Measurements from ENCODE around the gene OVOL2.
"Not testable (repeated sequence)": the region's sequence is repeated elsewhere in the genome, so short reads cannot be mapped to it uniquely, and the experiment has no call there.

OVOL2 gene

DNA sequence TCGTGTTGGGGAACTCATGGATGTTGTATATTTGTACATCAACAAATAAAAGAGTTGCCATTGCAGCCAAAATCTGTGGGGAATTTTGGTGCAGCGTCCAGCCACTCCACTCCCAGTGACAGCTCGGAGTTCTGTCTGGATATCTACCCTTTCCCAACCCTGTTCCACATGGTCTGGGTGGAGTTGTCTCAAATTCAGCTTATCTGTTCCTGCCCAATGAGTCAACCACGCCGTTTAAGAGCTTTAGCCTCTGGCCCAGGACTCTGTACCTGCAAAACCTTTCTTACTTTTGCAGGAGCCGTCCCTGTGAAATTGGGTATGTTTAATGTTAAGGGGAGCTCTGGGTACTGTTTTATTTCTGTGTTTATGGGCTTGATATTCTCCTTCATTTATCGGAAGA, 33.9 kb upstream of the OVOL2 start:
- no peak for DNase-seq (ENCODE audit: low read depth)
- no peak overlapping the region for H3K4me3 ChIP-seq (ENCODE audit: low read depth, low read length)
- TF ChIP-seq CTCF (conservative IDR thresholded peaks at IDR 0.05; ENCODE audit: low read depth, low read length), result no peak

DNA sequence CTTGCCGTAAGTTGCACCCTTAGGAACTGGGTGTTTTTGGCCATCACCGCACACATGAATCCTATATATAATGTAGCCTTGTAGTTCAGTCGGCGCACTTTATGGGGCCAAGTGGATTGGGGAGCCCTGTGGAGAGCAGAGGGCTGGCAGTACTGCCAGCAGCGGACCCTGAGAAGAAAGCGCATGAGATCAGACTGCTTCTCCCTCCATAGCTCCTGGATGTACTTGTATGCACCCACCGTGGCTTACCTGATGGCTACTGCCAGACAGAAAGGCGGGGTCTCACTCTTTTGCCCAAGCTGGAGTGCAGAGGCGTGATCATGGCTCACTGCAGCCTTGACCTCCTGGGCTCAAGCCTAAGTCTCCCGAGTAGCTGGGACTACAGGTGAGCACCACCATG, 32.8 kb upstream of the OVOL2 start:
- TF ChIP-seq CTCF (conservative IDR thresholded peaks at IDR 0.05; ENCODE audit: low read depth, low read length), result no peak
- no peak for DNase-seq (ENCODE audit: low read depth)
- no peak overlapping the region for H3K4me3 ChIP-seq (ENCODE audit: low read depth, low read length)

GRCh38 chr20:18090044-18090443, 32.3 kb upstream of the OVOL2 start:
- DNase-seq (ENCODE audit: low read depth), result peak; percentile 6
- H3K4me3 ChIP-seq (ENCODE audit: low read depth, low read length), result no peak overlapping the region
- TF ChIP-seq CTCF (conservative IDR thresholded peaks at IDR 0.05; ENCODE audit: low read depth, low read length), result no peak

- DNase-seq (ENCODE audit: low read depth); H3K4me3 ChIP-seq (ENCODE audit: low read depth, low read length): not testable (repeated sequence)
These were observed 31.1 kb upstream of the OVOL2 start for GRCh38 chr20:18088841-18089240.

GRCh38 chr20:18088298-18088697, 30.6 kb upstream of the OVOL2 start:
- H3K4me3 ChIP-seq (ENCODE audit: low read depth, low read length); DNase-seq (ENCODE audit: low read depth): not testable (repeated sequence)

DNA sequence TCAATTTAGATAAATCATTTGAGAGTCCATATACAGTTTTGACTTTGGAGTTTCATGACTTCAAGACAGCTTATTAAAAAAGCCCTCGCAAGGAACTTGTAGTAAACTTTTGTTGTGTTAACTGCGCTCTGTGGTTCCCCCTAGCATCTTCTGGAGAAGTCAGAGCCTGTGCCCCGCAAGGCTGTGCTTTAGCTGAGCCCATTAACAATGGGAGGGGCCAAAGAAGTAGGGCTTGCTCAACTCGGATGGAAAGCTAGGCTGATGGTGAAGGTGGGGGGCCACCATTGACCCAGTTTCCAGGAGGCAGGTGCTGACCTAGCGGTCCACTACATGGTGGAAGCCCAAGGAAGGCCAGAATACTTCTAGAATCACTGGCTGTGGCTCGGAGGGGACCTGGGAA, 29.3 kb upstream of the OVOL2 start:
- TF ChIP-seq CTCF (conservative IDR thresholded peaks at IDR 0.05; ENCODE audit: low read depth, low read length), result no peak
- DNase-seq (ENCODE audit: low read depth), result no peak
- no peak overlapping the region for H3K4me3 ChIP-seq (ENCODE audit: low read depth, low read length)

DNA sequence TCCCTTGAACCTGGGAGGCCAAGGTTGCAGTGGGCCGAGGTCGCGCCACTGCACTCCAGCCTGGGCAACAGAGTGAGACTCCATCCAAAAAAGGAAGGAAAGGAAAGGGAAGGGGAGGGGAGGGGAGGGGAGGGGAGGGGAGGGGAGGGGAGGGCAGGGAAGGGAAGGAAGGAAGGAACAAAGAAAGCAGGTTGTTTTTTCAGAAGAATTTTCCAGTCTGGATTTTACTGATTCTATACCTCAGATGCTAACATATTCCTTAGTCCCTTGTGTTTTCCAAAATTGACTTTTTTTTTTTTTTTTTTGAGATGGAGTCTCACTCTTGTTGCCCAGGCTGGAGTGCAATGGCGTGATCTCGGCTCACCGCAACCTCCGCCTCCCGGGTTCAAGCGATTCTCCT, 23.1 kb upstream of the OVOL2 start:
- DNase-seq (ENCODE audit: low read depth); H3K4me3 ChIP-seq (ENCODE audit: low read depth, low read length): not testable (repeated sequence)

DNA sequence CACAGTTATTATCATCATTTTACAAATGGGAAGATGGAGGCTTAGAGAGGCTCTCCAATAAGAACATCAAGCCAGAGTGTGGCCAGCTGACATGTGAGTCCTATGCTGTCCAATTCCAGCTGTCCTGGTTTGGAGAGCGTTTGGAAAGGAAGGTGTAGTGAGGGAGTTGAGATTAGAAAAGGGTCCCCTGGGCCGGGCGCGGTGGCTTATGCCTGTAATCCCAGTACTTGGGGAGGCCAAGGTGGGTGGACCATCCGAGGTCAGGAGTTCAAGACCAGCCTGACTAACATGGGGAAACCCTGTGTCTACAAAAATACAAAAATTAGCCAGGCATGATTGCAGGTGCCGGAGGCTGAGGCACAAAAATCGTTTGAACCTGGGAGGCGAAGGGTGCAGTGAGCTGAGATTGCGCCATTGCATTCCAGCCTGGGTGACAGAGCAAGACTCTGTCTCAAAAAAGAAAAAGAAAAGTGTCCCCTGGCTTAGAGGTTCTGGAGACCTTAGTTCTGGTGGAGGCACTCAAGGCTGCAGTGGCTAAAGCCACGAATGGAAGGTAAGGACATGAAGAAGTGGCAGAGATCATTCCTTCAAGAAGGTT, 22.1 kb upstream of the OVOL2 start:
- TF ChIP-seq CTCF (conservative IDR thresholded peaks at IDR 0.05; ENCODE audit: low read depth, low read length), result no peak
- DNase-seq (ENCODE audit: low read depth), result no peak
- no peak overlapping the region for H3K4me3 ChIP-seq (ENCODE audit: low read depth, low read length)

DNA sequence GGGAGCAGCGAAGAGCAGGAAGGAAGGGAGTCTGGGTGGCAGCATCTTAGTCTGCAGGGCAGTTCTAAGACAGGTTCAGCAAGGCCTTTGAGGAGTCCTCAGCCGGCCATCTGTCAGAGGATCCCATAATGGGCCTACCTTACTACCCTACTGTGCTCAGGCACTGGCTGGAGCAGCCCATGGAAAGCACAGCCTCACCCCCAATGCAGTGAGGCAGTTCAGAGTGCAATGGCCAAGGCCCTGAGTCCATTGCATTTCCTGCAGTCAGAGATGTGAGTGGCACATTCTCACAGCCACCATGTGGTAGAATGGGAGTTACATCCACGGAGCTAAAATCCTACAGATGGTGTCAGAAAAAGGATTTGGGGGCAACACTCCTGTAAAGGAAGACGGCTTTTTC, 19.4 kb upstream of the OVOL2 start:
- TF ChIP-seq CTCF (conservative IDR thresholded peaks at IDR 0.05; ENCODE audit: low read depth, low read length), result no peak
- H3K4me3 ChIP-seq (ENCODE audit: low read depth, low read length), result no peak overlapping the region
- no peak for DNase-seq (ENCODE audit: low read depth)

Measured in choroid plexus epithelial cell (primary cell).